Neural crest cell (in vitro differentiated cells): ENCODE results near the gene SAP25. TPM values are rescaled to one million over a fixed set of nuclear protein-coding genes. Genes with fewer than 3 reads are reported as not detected.
"Not testable (repeated sequence)": the region's sequence is repeated elsewhere in the genome, so short reads cannot be mapped to it uniquely, and the experiment has no call there.

ENCODE experiments used
- DNase-seq: peaks from one replicate; pipeline ENCODE4 v3.0.0; 2021; ENCODE audit warnings: low read depth, mixed read lengths, low spot score
- H3K27ac Mint-ChIP-seq: one replicate; pipeline ENCODE4 v1.8.0; 2021; ENCODE audit warnings: mild to moderate bottlenecking, mixed read lengths; ENCODE audit not compliant: unreplicated experiment
- H3K27me3 Mint-ChIP-seq: 2 replicates; pipeline ENCODE4 v1.8.0; 2021; ENCODE audit warnings: low read depth, mild to moderate bottlenecking, mixed read lengths
- H3K36me3 Mint-ChIP-seq: 2 replicates; pipeline ENCODE4 v1.8.0; 2021; ENCODE audit warnings: low read depth, mild to moderate bottlenecking, mixed read lengths
- H3K4me1 Mint-ChIP-seq: 2 replicates; pipeline ENCODE4 v1.8.0; 2021; ENCODE audit warnings: mixed read lengths
- H3K4me3 Mint-ChIP-seq: one replicate; pipeline ENCODE4 v1.8.0; 2021; ENCODE audit warnings: mild to moderate bottlenecking, mixed read lengths
- H3K9me3 Mint-ChIP-seq: 2 replicates; pipeline ENCODE4 v1.8.0; 2021; ENCODE audit warnings: mixed read lengths
- CTCF ChIP-seq: fragments of 200-600 bp; sonication (generic); conservative IDR thresholded peaks from 2 replicates; pipeline ENCODE4 v1.5.0; 2021; ENCODE audit warnings: antibody characterized with exemption, mild to moderate bottlenecking
- total RNA-seq: library from RNA; stranded (reverse); gene quantifications from 2 replicates; pipeline ENCODE4 v1.2.1, GENCODE V29; 2021

SAP25 gene
- total RNA-seq, 1 donor from 2014 or later = 3.4 TPM

- DNase-seq = no peak
- Mint-ChIP-seq H3K4me1 (no peaks in the 10 kb centered on the region), H3K27me3 (no peaks in the 10 kb centered on the region), H3K4me3 (no peak overlapping the region), H3K36me3 (no peaks in the 10 kb centered on the region), H3K9me3 (no peaks in the 10 kb centered on the region), H3K27ac (no peak overlapping the region)
- no peak for TF ChIP-seq CTCF
Measured at GRCh38 chr7:100532165-100533022, 41.3 kb downstream of the SAP25 start.

- H3K36me3 Mint-ChIP-seq, H3K27ac Mint-ChIP-seq, H3K4me3 Mint-ChIP-seq, DNase-seq, H3K9me3 Mint-ChIP-seq, H3K4me1 Mint-ChIP-seq, H3K27me3 Mint-ChIP-seq: not testable (repeated sequence)
Measured at GRCh38 chr7:100528108-100528866, 45.4 kb downstream of the SAP25 start.

- not testable (repeated sequence) for DNase-seq, H3K4me3 Mint-ChIP-seq, H3K27me3 Mint-ChIP-seq, H3K36me3 Mint-ChIP-seq, H3K4me1 Mint-ChIP-seq, H3K9me3 Mint-ChIP-seq, H3K27ac Mint-ChIP-seq
Measured at GRCh38 chr7:100523192-100523591, 50.5 kb downstream of the SAP25 start.

Other genes starting within 250 kb of the SAP25 start
- 36.5 and 36.6 TPM in 2 replicates for gene PILRB, start 215.8 kb downstream of the SAP25 start, total RNA-seq
- 2.6 and 2.7 TPM in 2 replicates for gene PILRA, start 200.4 kb downstream of the SAP25 start, total RNA-seq
- 1.8 and 2.0 TPM in 2 replicates for gene ZCWPW1, start 145.2 kb downstream of the SAP25 start, total RNA-seq
- gene MEPCE, start 144.1 kb downstream of the SAP25 start, total RNA-seq = 46.9 and 49.8 TPM in 2 replicates
- gene PPP1R35, start 137.4 kb downstream of the SAP25 start, total RNA-seq = 39.5 and 42.1 TPM in 2 replicates
- 1.0 and 1.4 TPM in 2 replicates for gene SPACDR, start 109.6 kb downstream of the SAP25 start, total RNA-seq
- gene TSC22D4, start 94.7 kb downstream of the SAP25 start, total RNA-seq = 28.8 and 32.8 TPM in 2 replicates
- gene NYAP1, start 90.0 kb downstream of the SAP25 start, total RNA-seq = 4.8 and 5.2 TPM in 2 replicates
- 11.6 and 13.3 TPM in 2 replicates for gene AGFG2, start 34.7 kb downstream of the SAP25 start, total RNA-seq
- gene LRCH4, start 12.2 kb upstream of the SAP25 start, total RNA-seq = 44.2 and 46.6 TPM in 2 replicates
- 0.50 and 0.61 TPM in 2 replicates for gene FBXO24, start 12.4 kb upstream of the SAP25 start, total RNA-seq
- 13.7 and 16.7 TPM in 2 replicates for gene PCOLCE, start 28.5 kb upstream of the SAP25 start, total RNA-seq
- 24.3 and 27.9 TPM in 2 replicates for gene MOSPD3, start 38.6 kb upstream of the SAP25 start, total RNA-seq
- gene TFR2, start 67.7 kb upstream of the SAP25 start, total RNA-seq = 1.7 and 2.4 TPM in 2 replicates
- gene ACTL6B, start 82.5 kb upstream of the SAP25 start, total RNA-seq = 2.4 and 3.1 TPM in 2 replicates
- gene GNB2, start 99.8 kb upstream of the SAP25 start, total RNA-seq = 215 and 229 TPM in 2 replicates
- gene GIGYF1, start 120.3 kb upstream of the SAP25 start, total RNA-seq = 71.8 and 82.9 TPM in 2 replicates
- 64.1 and 67.9 TPM in 2 replicates for gene POP7, start 132.2 kb upstream of the SAP25 start, total RNA-seq
- 0.23 and 0.30 TPM in 2 replicates for gene EPO, start 146.6 kb upstream of the SAP25 start, total RNA-seq
- not detected in 2 replicates for gene ZAN, start 159.7 kb upstream of the SAP25 start, total RNA-seq